HCT116 (cell line): ENCODE results near the gene TRERF1. TPM values are rescaled to one million over a fixed set of nuclear protein-coding genes. Genes with fewer than 3 reads are reported as not detected.

ENCODE experiments used
- ATAC-seq: fragments of 200-7000 bp; cut with Tn5 transposase; 2 replicates; pipeline ENCODE4 v1.9.1; 2020; ENCODE audit warnings: mild to moderate bottlenecking, moderate library complexity
- BruUV-seq: library from RNA; stranded (reverse); fragments of 400-500 nt; replicated peaks from 2 replicates; lab custom pipeline; 2021; lab: Mats Ljungman, UMichigan
- CTCF ChIA-PET: fragments of 300-600 bp; sonication (Branson Sonifier 250); formaldehyde crosslinking; loops from one replicate; lab custom pipeline; 2021; ENCODE audit warnings: antibody characterized with exemption; lab: Charles Lee
- POLR2A ChIA-PET: fragments of 300-600, 350-600 bp; sonication (Branson Sonifier 250); formaldehyde crosslinking; loops from one replicate; lab custom pipeline; 2021; ENCODE audit warnings: antibody characterized with exemption; lab: Charles Lee
- RAD21 ChIA-PET, 2 experiments: fragments of 300-600 bp; sonication (Branson Sonifier 250); formaldehyde crosslinking; loops; one replicate each; lab custom pipeline; 2023; ENCODE audit warnings: low total read pairs in 2 of 2; ENCODE audit not compliant: uncharacterized antibody in 2 of 2, unreplicated experiment in 2 of 2, low non-redundant PET in 1 of 2; lab: Charles Lee
- DNase-seq: peaks from one replicate; pipeline ENCODE4 v3.0.0-alpha.2; 2010; ENCODE audit warnings: low read depth, low spot score
- H2AFZ ChIP-seq: fragments of 200-600 bp; shearing (Covaris generic), sonication (generic); 2 replicates; pipeline ENCODE4 v1.6.1; 2017; ENCODE audit warnings: low read depth, mixed run types, mixed read lengths, antibody characterized with exemption, low read length; ENCODE audit not compliant: poor library complexity, severe bottlenecking
- H3K27ac ChIP-seq: 2 replicates; pipeline ENCODE4 v1.5.1; 2012; ENCODE audit warnings: low read depth, low read length
- H3K27me3 ChIP-seq: fragments of 200-600 bp; sonication (generic); 2 replicates; pipeline ENCODE4 v1.6.1; 2016; ENCODE audit warnings: mixed run types, low read length, mixed read lengths; ENCODE audit not compliant: insufficient read depth
- H3K36me3 ChIP-seq, 2 experiments: fragments of 200-500 bp in 1 of 2; fragments of 200-600 bp in 1 of 2; sonication (Bioruptor generic) in 1 of 2; sonication (generic) in 1 of 2; 2 replicates each; pipeline versions ENCODE4 v1.5.1 to v1.6.1; 2014 to 2016; ENCODE audit warnings: low read length in 2 of 2, inconsistent platforms in 1 of 2, mixed read lengths in 1 of 2, mixed run types in 1 of 2; ENCODE audit not compliant: insufficient read depth in 2 of 2, control insufficient read depth in 1 of 2
- H3K4me1 ChIP-seq, 2 experiments: fragments of 200-600 bp in 1 of 2; sonication (generic) in 1 of 2; 2 replicates each; pipeline versions ENCODE4 v1.5.1 to v1.6.1; 2012 to 2017; ENCODE audit warnings: low read length in 2 of 2, inconsistent platforms in 1 of 2, mild to moderate bottlenecking in 1 of 2, mixed read lengths in 1 of 2, mixed run types in 1 of 2, moderate library complexity in 1 of 2; ENCODE audit not compliant: insufficient read depth in 2 of 2, control insufficient read depth in 1 of 2
- H3K4me2 ChIP-seq: fragments of 200-600 bp; sonication (generic); 2 replicates; pipeline ENCODE4 v1.6.1; 2017; ENCODE audit warnings: mixed run types, low read length, mixed read lengths
- H3K4me3 ChIP-seq, 2 experiments: fragments of 200-600 bp in 1 of 2; sonication (generic) in 1 of 2; replicated peaks in 1 of 2; 2 replicates each; pipeline ENCODE4 v1.5.1; 2011 to 2016; ENCODE audit warnings: low read length in 2 of 2, control low read depth in 1 of 2, low read depth in 1 of 2, mild to moderate bottlenecking in 1 of 2, mixed read lengths in 1 of 2, mixed run types in 1 of 2
- H3K79me2 ChIP-seq: fragments of 200-600 bp; sonication (generic); 2 replicates; pipeline ENCODE4 v1.6.1; 2017; ENCODE audit warnings: mild to moderate bottlenecking, mixed run types, low read length, moderate library complexity, mixed read lengths; ENCODE audit not compliant: insufficient read depth
- H3K9ac ChIP-seq: fragments of 200-600 bp; sonication (generic); 2 replicates; pipeline ENCODE4 v1.6.1; 2016; ENCODE audit warnings: low read length, mixed read lengths
- H3K9me2 ChIP-seq: fragments of 200-600 bp; sonication (generic), shearing (Covaris generic); 2 replicates; pipeline ENCODE4 v1.6.1; 2017; ENCODE audit warnings: mixed run types, mild to moderate bottlenecking, moderate library complexity; ENCODE audit not compliant: insufficient read depth
- H3K9me3 ChIP-seq, 2 experiments: fragments of 200-500 bp in 1 of 2; fragments of 200-600 bp in 1 of 2; sonication (Bioruptor generic) in 1 of 2; sonication (generic) in 1 of 2; 2 replicates each; pipeline ENCODE4 v1.6.1; 2014 to 2017; ENCODE audit warnings: low read length in 2 of 2, mixed read lengths in 2 of 2, inconsistent platforms in 1 of 2, low read depth in 1 of 2, mild to moderate bottlenecking in 1 of 2, mixed run types in 1 of 2, moderate library complexity in 1 of 2; ENCODE audit not compliant: control insufficient read depth in 1 of 2, insufficient read depth in 1 of 2
- H4K20me1 ChIP-seq: fragments of 200-600 bp; sonication (generic), shearing (Covaris generic); 2 replicates; pipeline ENCODE4 v1.6.1; 2017; ENCODE audit warnings: mixed run types, mild to moderate bottlenecking, moderate library complexity; ENCODE audit not compliant: insufficient read depth
- ATF3 ChIP-seq: IDR thresholded peaks from 2 replicates; pipeline ENCODE4 v1.6.1; 2012
- CEBPB ChIP-seq: IDR thresholded peaks from 2 replicates; pipeline ENCODE4 v1.6.1; 2012; ENCODE audit warnings: low read depth
- CTCF ChIP-seq, 3 experiments: fragments of 200-600 bp in 1 of 3; sonication (generic) in 1 of 3; IDR thresholded peaks in 2 of 3; conservative IDR thresholded peaks in 1 of 3; 2 replicates each; pipeline ENCODE4 v1.5.1; 2012 to 2017; ENCODE audit warnings: low read depth in 2 of 3, low read length in 2 of 3, antibody characterized with exemption in 1 of 3, borderline replicate concordance in 1 of 3, control low read depth in 1 of 3, mild to moderate bottlenecking in 1 of 3, mixed read lengths in 1 of 3, mixed run types in 1 of 3, moderate library complexity in 1 of 3; ENCODE audit not compliant: insufficient read depth in 1 of 3
- ELF1 ChIP-seq: IDR thresholded peaks from 2 replicates; pipeline ENCODE4 v1.6.1; 2012; ENCODE audit warnings: low read depth, borderline replicate concordance
- FOSL1 ChIP-seq: IDR thresholded peaks from 2 replicates; pipeline ENCODE4 v1.6.1; 2012; ENCODE audit warnings: low read depth
- JUND ChIP-seq: IDR thresholded peaks from 2 replicates; pipeline ENCODE4 v1.6.1; 2012
- MAX ChIP-seq: IDR thresholded peaks from 2 replicates; pipeline ENCODE4 v1.6.1; 2012
- POLR2AphosphoS5 ChIP-seq: IDR thresholded peaks from 2 replicates; pipeline ENCODE4 v1.6.1; 2011; ENCODE audit warnings: mild to moderate bottlenecking, low read depth, low read length, moderate library complexity
- RAD21 ChIP-seq: IDR thresholded peaks from 2 replicates; pipeline ENCODE4 v1.6.1; 2012; ENCODE audit warnings: low read depth, mild to moderate bottlenecking
- SP1 ChIP-seq: IDR thresholded peaks from 2 replicates; pipeline ENCODE4 v1.6.1; 2012; ENCODE audit warnings: low read depth
- SRF ChIP-seq: IDR thresholded peaks from 2 replicates; pipeline ENCODE4 v1.6.1; 2012; ENCODE audit warnings: low read depth
- TCF7L2 ChIP-seq: IDR thresholded peaks from 2 replicates; pipeline ENCODE4 v1.7.0; 2011; ENCODE audit warnings: borderline replicate concordance, inconsistent platforms; ENCODE audit not compliant: insufficient read depth, insufficient read length; ENCODE audit errors: extremely low read depth
- YY1 ChIP-seq: IDR thresholded peaks from 2 replicates; pipeline ENCODE4 v1.6.1; 2011; ENCODE audit warnings: low read length, low read depth, moderate library complexity, mild to moderate bottlenecking; ENCODE audit not compliant: insufficient replicate concordance; ENCODE audit errors: extremely low read depth
- ZBTB33 ChIP-seq: IDR thresholded peaks from 2 replicates; pipeline ENCODE4 v1.6.1; 2011; ENCODE audit warnings: mild to moderate bottlenecking, low read length, moderate library complexity; ENCODE audit not compliant: insufficient replicate concordance; ENCODE audit errors: extremely low read depth
- intact Hi-C: fragments of 100-400 bp; cut with micrococcal nuclease; formaldehyde crosslinking; loops from 2 replicates; pipeline ENCODE4 v1.10.0; 2022
- total RNA-seq: library from RNA; stranded (reverse); gene quantifications from one replicate; pipeline ENCODE4 v1.2.1, GENCODE V29; 2021; ENCODE audit not compliant: unreplicated experiment

The TRERF1 gene
- total RNA-seq, 1 experiment from 2014 or later, result 12.4 TPM

GRCh38 chr6:42380228-42380979 lies 71.3 kb downstream of the TRERF1 start:
- DNase-seq (no peak), ATAC-seq (no peak)
- H3K9me3 ChIP-seq, result no peaks in the 10 kb centered on the region
- no peaks in the 10 kb centered on the region for H3K9me2 ChIP-seq
- no peak overlapping the region for H3K27ac ChIP-seq
- no peak overlapping the region for H3K4me2 ChIP-seq
- H3K9ac ChIP-seq, result no peak overlapping the region
- no peaks in the 10 kb centered on the region for H3K79me2 ChIP-seq
- TF ChIP-seq SP1 (no peak), POLR2AphosphoS5 (no peak), CEBPB (no peak), MAX (no peak), TCF7L2 (no peak), CTCF (IDR thresholded peaks at IDR 0.05 in 2 of 3, conservative IDR thresholded peaks at IDR 0.05 in 1 of 3; ENCODE audit: borderline replicate concordance in 1 of 3, insufficient read depth in 1 of 3, low read depth in 2 of 3, low read length in 2 of 3) (no peak), SRF (no peak), FOSL1 (no peak), ZBTB33 (no peak), ELF1 (no peak), ATF3 (no peak), JUND (no peak), YY1 (no peak), RAD21 (no peak)
- no peak overlapping the region for H2AFZ ChIP-seq
- ChIA-PET POLR2A (interaction anchor here (1.1 kb wide), 1 partner anchor 12 kb away, joined by 3 read pairs; no protein-coding TSS in a partner anchor), CTCF (no interaction called here), RAD21 (no interaction called here)
- no TSS peak for BruUV-seq
- H3K27me3 ChIP-seq, result no peaks in the 10 kb centered on the region
- intact Hi-C loops, result no loop called here
- H4K20me1 ChIP-seq, result no peaks in the 10 kb centered on the region
- no peaks in the 10 kb centered on the region for H3K36me3 ChIP-seq
- no peak overlapping the region for H3K4me3 ChIP-seq
- no peaks in the 10 kb centered on the region for H3K4me1 ChIP-seq
